ENCODE data around the gene AHSA1. TPM values are rescaled to one million over a fixed set of nuclear protein-coding genes. Genes with fewer than 3 reads are reported as not detected.

The AHSA1 gene
- total RNA-seq, result 68.2 and 77.9 TPM in 2 replicates

GRCh38 chr14:77457522-77458248 is at the start of gene AHSA1, which contains the start of gene VIPAS39:
AHSA1 (plus strand) TSS chr14:77458093; CDS start chr14:77458190, 97 bp downstream.
VIPAS39 (minus strand) TSS chr14:77457601; CDS start chr14:77454102, 3,499 bp downstream.

GRCh38 chr14:77423423-77423822 is 34.5 kb upstream of the AHSA1 start, which contains the start of gene NOXRED1:
NOXRED1 (minus strand) TSS chr14:77423523; CDS start chr14:77422889, 634 bp downstream.

GRCh38 chr14:77498120-77498979 is 40.5 kb downstream of the AHSA1 start, which contains the start of gene ISM2:
ISM2 (minus strand) TSS chr14:77498816; CDS start chr14:77498793, 23 bp downstream.

Small RNA genes within 50 kb of the gene (small RNA-seq; reads per million reads assigned to genes)
- not detected for gene RF00404

Other genes with a start within 250 kb of the AHSA1 start
- gene NGB, start 186.9 kb upstream of the AHSA1 start, total RNA-seq, result not detected in 2 replicates
- gene POMT2, start 137.2 kb upstream of the AHSA1 start, total RNA-seq, result 7.7 and 8.0 TPM in 2 replicates
- gene GSTZ1, start 137.1 kb upstream of the AHSA1 start, total RNA-seq, result 32.4 and 42.2 TPM in 2 replicates
- 12.4 and 12.6 TPM in 2 replicates for gene TMED8, start 81.0 kb upstream of the AHSA1 start, total RNA-seq
- 6.3 and 8.5 TPM in 2 replicates for gene SAMD15, start 80.7 kb upstream of the AHSA1 start, total RNA-seq
- gene NOXRED1, start 34.6 kb upstream of the AHSA1 start, total RNA-seq, result 0.39 and 0.65 TPM in 2 replicates
- gene VIPAS39, start 492 bp upstream of the AHSA1 start, total RNA-seq, result 27.7 and 33.2 TPM in 2 replicates
- 0.13 and 0.22 TPM in 2 replicates for gene ISM2, start 40.7 kb downstream of the AHSA1 start, total RNA-seq
- 60.4 and 71.3 TPM in 2 replicates for gene SPTLC2, start 158.5 kb downstream of the AHSA1 start, total RNA-seq
- gene ALKBH1, start 249.9 kb downstream of the AHSA1 start, total RNA-seq, result 8.2 and 11.3 TPM in 2 replicates